Stimulated activated CD4-positive, alpha-beta T cell treated with anti-CD3 and anti-CD28 coated beads, Interleukin-15, amount 100 ng/mL, for 1 hour (primary cell): ENCODE measurements around the gene PRKAB1.

Experiments
- DNase-seq, 2 donors: peaks; one replicate each; pipeline ENCODE4 v3.0.0-alpha.2; 2020; ENCODE audit warnings: low read depth in 1 of 2, low spot score in 1 of 2

PRKAB1 gene

GRCh38 chr12:119710965-119711551, 43.1 kb downstream of the PRKAB1 start:
- no peak for DNase-seq

- DNase-seq = no peak
Measured at GRCh38 chr12:119711693-119712092, 43.8 kb downstream of the PRKAB1 start.

GRCh38 chr12:119712721-119713120, 44.8 kb downstream of the PRKAB1 start:
- no peak for DNase-seq

DNA sequence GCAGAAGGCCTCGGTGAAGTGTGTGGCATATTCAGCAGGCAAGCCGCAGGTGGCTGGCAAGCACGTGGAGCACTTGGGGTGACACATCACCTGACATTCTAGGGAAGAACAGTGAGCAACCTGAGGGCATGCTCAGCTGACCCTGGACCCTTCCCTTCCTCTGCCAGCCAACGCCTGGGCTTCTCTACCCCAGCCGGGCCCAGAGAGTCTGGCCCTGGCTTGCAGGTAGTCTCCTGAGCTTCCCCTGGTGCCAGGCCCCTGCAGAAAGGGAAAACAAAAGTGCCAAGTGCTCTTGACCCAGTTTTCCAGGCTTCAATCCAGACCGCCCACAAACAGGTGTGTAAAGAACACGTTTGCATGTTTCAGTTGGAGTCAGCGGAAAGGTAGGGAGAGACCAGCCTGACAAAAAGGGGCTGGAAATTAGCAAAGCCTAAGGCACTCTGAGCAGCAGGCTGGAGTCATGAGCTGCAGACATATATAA, 45.7 kb downstream of the PRKAB1 start:
- no peak for DNase-seq

DNA sequence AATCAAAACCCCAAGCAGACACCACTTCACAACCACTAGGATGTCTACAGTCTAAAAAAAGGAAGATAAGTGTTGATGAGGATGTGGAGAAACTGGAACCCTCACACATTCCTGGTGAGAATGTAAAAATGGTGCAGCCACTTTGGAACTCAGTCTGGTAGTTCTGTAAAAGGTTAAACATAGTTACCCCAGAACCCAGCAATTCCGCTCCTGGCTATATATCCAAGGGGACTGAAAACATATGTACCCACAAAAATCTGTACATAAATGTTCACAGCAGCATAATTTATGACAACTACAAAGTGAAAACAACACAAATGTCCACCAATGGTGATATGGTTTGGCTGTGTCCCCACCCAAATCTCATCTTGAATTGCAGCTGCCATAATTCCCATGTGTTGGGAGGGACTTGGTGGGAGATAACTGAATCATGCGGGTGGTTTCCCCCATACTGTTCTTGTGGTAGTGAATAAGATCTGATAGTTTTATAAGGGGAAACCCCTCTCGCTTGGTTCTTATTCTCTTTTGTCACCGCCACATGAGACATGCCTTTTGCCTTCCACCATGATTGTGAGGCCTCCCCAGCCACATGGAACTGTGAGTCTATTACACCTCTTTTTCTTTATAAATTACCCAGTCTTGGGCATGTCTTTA, 46.8 kb downstream of the PRKAB1 start:
- DNase-seq = no peak

GRCh38 chr12:119715268-119715620, 47.3 kb downstream of the PRKAB1 start:
- DNase-seq = no peak

DNA sequence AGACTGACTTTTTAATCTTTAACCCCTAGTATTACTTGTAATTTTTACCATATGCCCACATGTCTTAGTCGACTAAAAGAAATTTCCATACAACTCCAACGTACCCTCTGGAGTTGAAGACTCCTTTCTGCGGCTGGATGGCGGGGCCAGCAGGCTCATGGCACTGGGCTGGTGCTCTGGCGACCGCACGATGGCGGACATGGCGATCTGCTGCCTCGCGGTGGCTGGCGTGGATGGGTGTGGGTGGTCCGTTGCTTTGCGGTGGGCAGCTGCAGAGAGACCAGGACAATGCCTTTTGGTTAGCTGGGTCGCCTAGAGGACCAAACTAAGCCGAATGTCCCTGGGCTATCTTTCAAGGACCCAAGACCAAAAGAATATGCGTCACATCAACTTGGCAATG, 50.2 kb downstream of the PRKAB1 start:
- DNase-seq = no peak

- no peak for DNase-seq
Measured at GRCh38 chr12:119720349-119720748, 52.4 kb downstream of the PRKAB1 start.

DNA sequence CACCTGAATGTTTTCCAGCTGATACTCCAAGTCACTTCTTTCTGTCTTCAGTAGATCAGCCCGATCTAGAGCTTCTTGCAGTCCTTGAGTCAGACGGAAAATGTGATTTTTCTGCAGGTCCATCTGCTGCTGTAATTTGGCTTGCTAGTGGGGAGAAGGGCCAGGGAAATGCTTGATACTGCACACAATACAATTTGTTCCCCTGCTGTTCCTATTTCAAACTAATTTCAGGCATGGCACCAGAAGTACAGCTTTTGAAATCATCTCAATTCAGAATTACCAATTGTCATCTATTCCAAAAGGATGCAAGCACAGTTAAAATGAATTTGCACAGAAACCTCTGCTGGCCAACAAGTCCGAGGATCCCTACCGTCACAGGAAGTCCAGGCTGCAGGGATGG, 53.4 kb downstream of the PRKAB1 start:
- DNase-seq = no peak

- DNase-seq = no peak
Measured at GRCh38 chr12:119725523-119725922, 57.6 kb downstream of the PRKAB1 start.

DNA sequence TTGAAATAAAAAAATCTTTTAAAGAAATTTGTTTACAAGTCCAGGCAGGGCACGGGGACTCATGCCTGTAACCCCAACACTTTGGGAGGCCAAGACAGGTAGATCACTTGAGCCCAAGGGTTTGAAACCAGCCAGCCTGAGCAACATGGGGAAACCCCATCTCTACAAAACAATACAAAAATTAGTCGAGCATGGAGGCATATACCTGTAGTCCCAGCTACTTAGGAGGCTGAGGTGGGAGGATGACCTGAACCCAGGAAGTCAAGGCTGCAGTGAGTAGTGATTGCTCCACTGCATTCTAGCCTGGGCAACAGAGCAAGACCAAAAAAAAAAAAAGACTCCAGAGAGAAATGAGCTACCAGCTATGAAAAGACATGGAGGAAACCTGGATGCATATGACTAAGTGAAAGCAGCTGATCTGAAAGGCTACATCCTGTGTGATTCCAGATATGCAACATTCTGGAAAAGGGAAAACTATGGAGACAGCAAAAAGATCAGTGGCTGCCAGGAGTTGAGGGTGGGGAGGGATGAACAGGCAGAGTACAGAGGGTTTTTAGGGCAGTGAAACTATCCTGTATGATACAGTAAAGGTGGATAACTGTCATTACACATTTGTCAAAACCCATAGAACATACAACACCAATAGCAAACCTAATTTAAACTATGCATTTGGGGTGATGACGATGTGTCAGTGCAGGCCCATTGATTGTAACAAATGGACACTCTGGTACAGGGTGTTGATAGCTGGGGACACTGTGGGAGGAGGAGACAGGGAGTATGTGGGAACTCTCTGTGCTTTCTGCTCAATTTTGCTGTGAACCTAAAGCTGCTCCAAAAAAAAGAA, 59.9 kb downstream of the PRKAB1 start:
- no peak for DNase-seq

DNA sequence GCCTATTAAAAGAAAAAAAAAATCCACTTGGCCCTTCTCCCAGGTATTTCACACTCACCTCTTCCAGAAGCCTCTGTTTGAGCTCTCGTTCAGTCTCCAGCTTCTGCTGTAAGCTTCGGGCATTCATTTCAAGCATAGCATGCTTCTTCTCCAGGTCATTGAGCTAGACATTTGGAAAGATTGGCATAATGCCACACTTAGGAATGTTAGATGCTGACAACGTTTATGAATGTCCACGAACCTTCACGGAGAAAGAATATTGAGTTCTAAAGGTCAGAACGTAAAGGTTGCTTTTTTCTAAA, 60.5 kb downstream of the PRKAB1 start:
- DNase-seq = no peak

GRCh38 chr12:119729871-119730270, 61.9 kb downstream of the PRKAB1 start:
- DNase-seq = no peak

- DNase-seq = no peak
Measured at GRCh38 chr12:119730381-119730780, 62.4 kb downstream of the PRKAB1 start.
